Liver (tissue), 9 donors: ENCODE data around the gene ASTN1. TPM values are rescaled to one million over a fixed set of nuclear protein-coding genes. Genes with fewer than 3 reads are reported as not detected.

ENCODE experiments used
- DNase-seq: peaks from one replicate; pipeline ENCODE4 v3.0.0-alpha.2; 2017; ENCODE audit warnings: low spot score
- H3K27ac ChIP-seq, 2 donors: one replicate each; pipeline ENCODE4 v1.7.0; 2013; ENCODE audit warnings: inconsistent platforms in 2 of 2, low read length in 2 of 2, control low read depth in 1 of 2, low read depth in 1 of 2, mild to moderate bottlenecking in 1 of 2
- H3K27me3 ChIP-seq, 4 donors: one replicate each; pipeline versions ENCODE4 v1.6.1 to v1.7.0; 2013; ENCODE audit warnings: low read length in 3 of 4, inconsistent platforms in 1 of 4, mild to moderate bottlenecking in 1 of 4, moderate library complexity in 1 of 4; ENCODE audit not compliant: control insufficient read depth in 4 of 4, insufficient read depth in 4 of 4
- H3K36me3 ChIP-seq, 4 donors: one replicate each; pipeline versions ENCODE4 v1.6.1 to v1.7.0; 2013; ENCODE audit warnings: low read length in 3 of 4, mild to moderate bottlenecking in 3 of 4, low read depth in 1 of 4, moderate library complexity in 1 of 4; ENCODE audit not compliant: control insufficient read depth in 4 of 4, insufficient read depth in 3 of 4
- H3K4me1 ChIP-seq, 4 donors: one replicate each; pipeline versions ENCODE4 v1.6.1 to v1.7.0; 2013; ENCODE audit warnings: low read length in 3 of 4, mild to moderate bottlenecking in 3 of 4, moderate library complexity in 1 of 4; ENCODE audit not compliant: control insufficient read depth in 4 of 4, insufficient read depth in 4 of 4
- H3K4me3 ChIP-seq, 3 donors: one replicate each; pipeline versions ENCODE4 v1.6.1 to v1.7.0; 2013; ENCODE audit warnings: low read length in 3 of 3, control low read depth in 1 of 3, low read depth in 1 of 3, mild to moderate bottlenecking in 1 of 3
- H3K9ac ChIP-seq, 2 donors: one replicate each; pipeline ENCODE4 v1.7.0; 2013; ENCODE audit warnings: low read length in 2 of 2, mild to moderate bottlenecking in 2 of 2, moderate library complexity in 2 of 2, control low read depth in 1 of 2, low read depth in 1 of 2
- H3K9me3 ChIP-seq, 4 donors: one replicate each; pipeline versions ENCODE4 v1.6.1 to v1.7.0; 2013; ENCODE audit warnings: low read length in 3 of 4; ENCODE audit not compliant: control insufficient read depth in 4 of 4
- ATF3 ChIP-seq: IDR thresholded peaks from 2 replicates; pipeline ENCODE4 v1.6.1; 2016; ENCODE audit warnings: antibody characterized with exemption
- CTCF ChIP-seq: fragments of 150-350 bp; IDR thresholded peaks from 2 replicates; pipeline ENCODE4 v1.5.1; 2017; ENCODE audit warnings: improper control_type of control experiment, low read depth, low read length; ENCODE audit not compliant: missing input control
- EGR1 ChIP-seq, 2 donors: IDR thresholded peaks; 2 replicates each; pipeline ENCODE4 v1.6.1; 2016 to 2018; ENCODE audit warnings: antibody characterized with exemption in 2 of 2, low read depth in 2 of 2
- FOXA1 ChIP-seq: IDR thresholded peaks from 2 replicates; pipeline ENCODE4 v1.6.1; 2016; ENCODE audit warnings: antibody characterized with exemption
- FOXA2 ChIP-seq: IDR thresholded peaks from 2 replicates; pipeline ENCODE4 v1.6.1; 2016; ENCODE audit warnings: antibody characterized with exemption
- GABPA ChIP-seq, 2 donors: IDR thresholded peaks in 1 of 2; conservative IDR thresholded peaks in 1 of 2; 2 replicates each; pipeline ENCODE4 v1.6.1; 2016; ENCODE audit warnings: antibody characterized with exemption in 2 of 2, mild to moderate bottlenecking in 1 of 2, moderate library complexity in 1 of 2
- HNF4A ChIP-seq, 2 donors: conservative IDR thresholded peaks; 2 replicates each; pipeline ENCODE4 v1.6.1; 2016; ENCODE audit warnings: antibody characterized with exemption in 2 of 2, mild to moderate bottlenecking in 2 of 2
- HNF4G ChIP-seq: IDR thresholded peaks from 2 replicates; pipeline ENCODE4 v1.6.1; 2016; ENCODE audit warnings: antibody characterized with exemption
- JUND ChIP-seq, 2 donors: IDR thresholded peaks; 2 replicates each; pipeline ENCODE4 v1.6.1; 2016; ENCODE audit warnings: antibody characterized with exemption in 2 of 2
- MAX ChIP-seq: IDR thresholded peaks from 2 replicates; pipeline ENCODE4 v1.6.1; 2016; ENCODE audit warnings: antibody characterized with exemption
- NR2F2 ChIP-seq: IDR thresholded peaks from 2 replicates; pipeline ENCODE4 v1.6.1; 2016; ENCODE audit warnings: antibody characterized with exemption
- RAD21 ChIP-seq, 2 donors: IDR thresholded peaks; 2 replicates each; pipeline ENCODE4 v1.6.1; 2016; ENCODE audit warnings: antibody characterized with exemption in 2 of 2, mild to moderate bottlenecking in 2 of 2
- REST ChIP-seq: IDR thresholded peaks from 2 replicates; pipeline ENCODE4 v1.6.1; 2016; ENCODE audit warnings: antibody characterized with exemption, mild to moderate bottlenecking
- RXRA ChIP-seq, 2 donors: IDR thresholded peaks; 2 replicates each; pipeline ENCODE4 v1.6.1; 2017 to 2018; ENCODE audit warnings: antibody characterized with exemption in 2 of 2, mild to moderate bottlenecking in 1 of 2
- SP1 ChIP-seq: IDR thresholded peaks from 2 replicates; pipeline ENCODE4 v1.6.1; 2018; ENCODE audit warnings: antibody characterized with exemption, mild to moderate bottlenecking
- TAF1 ChIP-seq: conservative IDR thresholded peaks from 2 replicates; pipeline ENCODE4 v1.6.1; 2016; ENCODE audit warnings: antibody characterized with exemption, mild to moderate bottlenecking
- YY1 ChIP-seq: IDR thresholded peaks from 2 replicates; pipeline ENCODE4 v1.6.1; 2016; ENCODE audit warnings: antibody characterized with exemption, mild to moderate bottlenecking
- ZBTB33 ChIP-seq: IDR thresholded peaks from 2 replicates; pipeline ENCODE4 v1.6.1; 2016; ENCODE audit warnings: antibody characterized with exemption
- WGBS: extraction: QIAGEN DNeasy Blood & Tissue Kit; methylation state at CpG from one replicate; pipeline ENCODE4 v1.1.7; 2013; 5-methylcytosine and 5-hydroxymethylcytosine counted together
- polyA plus RNA-seq, 2 donors: library from polyadenylated mRNA; stranded (reverse) in 1 of 2; unstranded in 1 of 2; fragments of 200-250 nt in 1 of 2; fragments of >200 nt in 1 of 2; fragmentation: Nextera tagmentation in 1 of 2; extraction: Ambion mirVana in 1 of 2; gene quantifications; one replicate each; pipeline versions ENCODE4 v1.2.1 to v1.2.3, GENCODE V29; 2013 to 2015
- total RNA-seq, 2 donors: library from RNA; depleted of rRNA; stranded (reverse); fragments of >200 nt; gene quantifications; one replicate each; pipeline ENCODE4 v1.2.3, GENCODE V29; 2014
- donor health status: healthy.
- donor health status: healthy.
- donor health status: healthy.
- donor health status: healthy.
- donor health status: healthy.

ASTN1 gene
- total and polyA plus RNA-seq, 4 donors: 0.10 to 0.28 (median 0.18) TPM

- no peak overlapping the region for H3K9ac ChIP-seq
- no peak for TF ChIP-seq ZBTB33
- TF ChIP-seq NR2F2: no peak
- no peak for TF ChIP-seq FOXA1
- TF ChIP-seq FOXA2: no peak
- no peak for TF ChIP-seq HNF4G
- TF ChIP-seq JUND (IDR thresholded peaks at IDR 0.05): no peak
- no peak for TF ChIP-seq RXRA (IDR thresholded peaks at IDR 0.05)
- no peak for TF ChIP-seq RAD21 (IDR thresholded peaks at IDR 0.05)
- TF ChIP-seq ATF3: no peak
- no peak for TF ChIP-seq HNF4A (conservative IDR thresholded peaks at IDR 0.05)
- no peak for TF ChIP-seq SP1
- no peak for TF ChIP-seq CTCF
- no peak for TF ChIP-seq TAF1
- TF ChIP-seq GABPA (IDR thresholded peaks at IDR 0.05 in 1 of 2, conservative IDR thresholded peaks at IDR 0.05 in 1 of 2): no peak
- no peak for TF ChIP-seq EGR1 (IDR thresholded peaks at IDR 0.05; ENCODE audit: low read depth in 2 of 2)
- H3K27me3 ChIP-seq: no peaks in the 10 kb centered on the region
- no peak overlapping the region for H3K27ac ChIP-seq
- H3K9me3 ChIP-seq: peaks cover 0 to 3% (median 0%) of the 10 kb centered on the region in 4 donors
- H3K36me3 ChIP-seq: no peaks in the 10 kb centered on the region
- H3K4me1 ChIP-seq: no peaks in the 10 kb centered on the region
- 56% methylated on average over 1 of the region's 1 CpG for WGBS
- no peak for DNase-seq
- H3K4me3 ChIP-seq: no peak overlapping the region
Observed at GRCh38 chr1:177091040-177091439, 73.5 kb downstream of the ASTN1 start.

- Histone ChIP-seq H3K36me3 (no peaks in the 10 kb centered on the region), H3K4me1 (no peaks in the 10 kb centered on the region), H3K27ac (no peak overlapping the region), H3K27me3 (peaks cover 0 to 4% (median under 1%) of the 10 kb centered on the region in 4 donors), H3K9ac (no peak overlapping the region), H3K9me3 (peaks cover 0 to 3% (median 0%) of the 10 kb centered on the region in 4 donors), H3K4me3 (no peak overlapping the region)
- no peak for TF ChIP-seq MAX
- no peak for TF ChIP-seq RXRA (IDR thresholded peaks at IDR 0.05)
- no peak for TF ChIP-seq YY1
- no peak for TF ChIP-seq JUND (IDR thresholded peaks at IDR 0.05)
- TF ChIP-seq NR2F2: no peak
- TF ChIP-seq RAD21 (IDR thresholded peaks at IDR 0.05): no peak
- TF ChIP-seq SP1: no peak
- no peak for TF ChIP-seq EGR1 (IDR thresholded peaks at IDR 0.05; ENCODE audit: low read depth in 2 of 2)
- no peak for TF ChIP-seq HNF4A (conservative IDR thresholded peaks at IDR 0.05)
- TF ChIP-seq ATF3: no peak
- no peak for TF ChIP-seq CTCF
- no peak for TF ChIP-seq FOXA2
- no peak for TF ChIP-seq GABPA (IDR thresholded peaks at IDR 0.05 in 1 of 2, conservative IDR thresholded peaks at IDR 0.05 in 1 of 2)
- no peak for TF ChIP-seq FOXA1
- no peak for TF ChIP-seq ZBTB33
- TF ChIP-seq REST: no peak
- no peak for TF ChIP-seq HNF4G
- no peak for TF ChIP-seq TAF1
- DNase-seq: no peak
- 55% methylated on average over 5 of the region's 5 CpGs for whole genome bisulfite sequencing
Observed at GRCh38 chr1:177088966-177089365, 75.5 kb downstream of the ASTN1 start.
